NCI-H2227 (cell line): ENCODE measurements around the gene SLC2A3.
"Not testable (repeated sequence)": the region's sequence is repeated elsewhere in the genome, so short reads cannot be mapped to it uniquely, and the experiment has no call there.

Source experiments
- DNase-seq: peaks from one replicate; lab custom pipeline; 2025; ENCODE audit not compliant: unreplicated experiment; lab: John Stamatoyannopoulos, UW

SLC2A3 gene

GRCh38 chr12:7951671-7952070 lies 15.7 kb upstream of the SLC2A3 start:
- no peak for DNase-seq

- DNase-seq = not testable (repeated sequence)
These were observed 14.4 kb upstream of the SLC2A3 start for GRCh38 chr12:7950230-7950943.

- no peak for DNase-seq
These were observed 12.7 kb upstream of the SLC2A3 start for GRCh38 chr12:7948589-7949260.

GRCh38 chr12:7947011-7947410 lies 11.0 kb upstream of the SLC2A3 start:
- DNase-seq = no peak

GRCh38 chr12:7944760-7945159 lies 8.8 kb upstream of the SLC2A3 start:
- not testable (repeated sequence) for DNase-seq

GRCh38 chr12:7940906-7941305 lies 4.9 kb upstream of the SLC2A3 start:
- no peak for DNase-seq

DNA sequence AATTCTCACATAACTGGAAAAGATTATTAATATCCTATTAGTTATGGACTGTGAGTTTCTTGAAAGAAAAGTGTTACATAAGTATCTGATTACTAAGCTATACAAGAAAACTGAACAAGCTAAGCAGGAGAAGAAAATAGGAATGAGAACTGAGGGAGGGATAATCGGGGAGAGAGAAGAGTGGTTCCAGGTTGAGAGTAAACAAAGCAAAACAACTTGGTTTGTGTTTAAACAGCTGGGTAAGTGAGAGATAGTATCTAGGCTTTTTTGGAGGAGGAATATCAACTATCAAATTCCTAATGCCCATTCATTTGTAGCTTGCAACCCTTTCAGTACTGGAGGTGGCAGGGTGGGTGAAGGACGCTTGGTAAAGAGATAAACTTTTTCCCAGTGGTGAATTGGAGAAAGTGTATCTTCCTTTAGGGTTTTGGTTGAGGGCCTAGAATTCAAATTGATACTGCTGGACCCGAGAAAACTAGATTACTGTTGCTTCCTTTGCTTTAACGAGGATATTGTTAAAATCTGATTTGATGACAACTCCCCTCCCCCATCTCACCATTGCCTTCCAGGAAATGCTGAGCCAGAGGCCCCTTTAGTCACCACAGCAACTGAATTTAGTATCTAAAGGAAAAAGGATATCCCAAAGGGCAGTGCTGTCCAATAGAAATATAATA lies 2.0 kb upstream of the SLC2A3 start:
- no peak for DNase-seq

DNA sequence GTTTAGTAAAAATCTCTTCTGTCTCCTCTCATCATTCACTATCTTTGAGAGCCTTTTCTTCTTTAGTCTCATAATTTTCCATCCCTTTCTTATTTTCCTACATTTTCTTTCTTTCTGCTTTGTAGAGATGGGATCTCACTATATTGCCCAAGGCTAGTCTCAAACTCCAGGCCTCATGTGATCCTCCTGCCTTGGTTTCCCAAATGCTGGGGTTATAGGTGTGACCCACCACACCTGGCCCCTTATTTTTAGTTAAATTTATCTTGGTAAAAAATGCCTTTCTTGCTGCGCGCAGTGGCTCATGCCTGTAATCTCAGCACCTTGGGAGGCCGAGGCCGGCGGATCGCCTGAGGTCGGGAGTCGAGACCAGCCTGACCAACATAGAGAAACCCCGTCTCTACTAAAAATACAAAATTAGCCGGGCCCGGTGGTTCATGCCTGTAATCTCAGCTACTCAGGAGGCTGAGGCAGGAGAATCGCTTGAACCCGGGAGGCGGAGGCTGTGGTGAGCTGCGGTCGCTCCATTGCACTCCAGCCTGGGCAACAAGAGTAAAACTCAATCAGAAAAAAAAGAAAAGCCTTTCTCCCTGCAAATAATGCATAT lies 996 bp downstream of the SLC2A3 start:
- no peak for DNase-seq

DNA sequence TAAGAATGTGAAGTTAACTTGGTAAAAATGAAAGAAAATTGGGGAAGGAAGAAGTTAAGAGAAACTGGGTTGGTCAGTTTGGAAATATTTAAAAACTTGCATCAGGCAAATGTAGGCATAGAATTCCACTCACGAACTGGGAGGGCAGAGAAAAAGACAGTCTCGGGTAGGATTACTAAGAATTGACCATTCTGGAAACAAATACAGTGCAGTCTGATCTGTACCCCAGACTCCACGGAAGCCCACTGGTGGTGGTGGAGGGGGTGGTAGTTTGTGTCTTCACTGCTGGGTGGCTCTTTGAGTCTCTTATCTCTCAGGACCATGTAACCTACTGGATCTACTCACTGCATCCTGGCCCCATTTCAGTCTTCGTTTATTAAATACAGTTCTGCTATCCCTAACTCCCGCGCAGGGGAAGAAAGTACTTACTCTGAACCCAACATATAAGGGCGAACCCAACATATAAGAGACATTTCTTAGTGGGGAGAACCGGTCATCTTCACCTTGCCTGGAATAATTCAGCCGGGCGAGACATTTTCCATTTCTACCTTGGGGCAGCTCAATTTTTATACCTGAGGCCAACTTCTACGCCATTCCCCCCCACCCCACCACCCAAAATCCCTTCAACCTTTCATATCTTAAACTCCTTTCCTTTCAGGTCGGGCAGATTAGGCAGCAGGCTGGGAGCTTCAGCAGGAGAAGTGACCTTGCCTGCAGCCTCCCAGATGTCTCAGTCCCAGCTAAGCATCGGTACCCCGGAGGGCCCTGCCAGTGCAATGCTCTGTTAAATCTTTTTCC lies 1.7 kb downstream of the SLC2A3 start:
- DNase-seq = no peak

DNA sequence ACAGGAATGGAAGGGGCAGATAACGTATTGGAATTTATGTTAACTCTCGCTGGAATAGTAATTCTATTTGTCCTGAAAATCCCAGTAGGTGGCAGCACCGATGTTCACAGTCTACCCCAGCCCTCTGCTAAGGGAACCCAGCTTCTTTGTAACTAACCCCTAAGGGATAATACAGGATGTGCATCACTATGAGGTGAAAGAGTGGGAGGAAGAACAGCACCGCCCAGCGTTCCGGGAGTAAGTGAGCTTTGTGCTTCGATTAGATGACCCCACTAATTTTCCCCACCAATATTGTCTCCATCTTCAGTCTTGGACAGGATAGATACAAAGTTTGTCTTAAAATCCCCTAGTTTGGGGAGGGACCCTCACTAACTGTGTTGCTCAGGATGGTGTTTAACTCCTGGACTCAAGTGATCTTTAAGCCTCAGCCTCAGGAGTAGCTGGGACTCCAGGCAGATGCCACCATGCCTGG lies 2.7 kb downstream of the SLC2A3 start:
- peak; percentile 71 for DNase-seq

DNA sequence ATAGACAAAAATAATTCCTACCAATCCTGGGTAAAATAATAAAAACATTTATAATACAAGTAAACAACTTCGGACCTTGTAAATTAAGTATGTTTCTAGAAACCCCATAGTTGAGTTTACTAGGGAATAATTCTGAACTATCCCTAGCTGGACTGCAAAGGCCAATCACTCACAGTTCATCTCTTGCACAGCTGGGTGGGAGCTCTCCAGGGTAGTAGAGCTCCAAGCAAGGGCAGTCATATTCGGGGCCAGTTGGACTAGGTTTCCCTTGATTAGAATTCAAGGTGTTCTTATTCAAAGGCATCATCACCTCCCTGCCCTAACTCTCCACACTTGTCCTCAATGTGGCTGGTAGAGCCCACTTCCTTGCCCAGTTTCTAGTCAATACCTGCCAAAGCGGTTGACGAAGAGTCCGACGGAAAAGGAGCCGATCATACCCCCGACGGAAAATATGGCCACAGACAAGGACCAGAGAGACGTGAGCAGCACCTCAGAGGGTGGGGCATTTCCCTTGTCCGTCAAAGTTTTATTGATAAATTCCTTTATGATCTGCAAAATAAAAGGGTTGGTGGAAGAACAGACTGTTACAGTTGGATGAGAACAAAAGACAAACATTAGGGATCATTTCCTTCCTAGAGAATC lies 3.3 kb downstream of the SLC2A3 start:
- DNase-seq = not testable (repeated sequence)

DNA sequence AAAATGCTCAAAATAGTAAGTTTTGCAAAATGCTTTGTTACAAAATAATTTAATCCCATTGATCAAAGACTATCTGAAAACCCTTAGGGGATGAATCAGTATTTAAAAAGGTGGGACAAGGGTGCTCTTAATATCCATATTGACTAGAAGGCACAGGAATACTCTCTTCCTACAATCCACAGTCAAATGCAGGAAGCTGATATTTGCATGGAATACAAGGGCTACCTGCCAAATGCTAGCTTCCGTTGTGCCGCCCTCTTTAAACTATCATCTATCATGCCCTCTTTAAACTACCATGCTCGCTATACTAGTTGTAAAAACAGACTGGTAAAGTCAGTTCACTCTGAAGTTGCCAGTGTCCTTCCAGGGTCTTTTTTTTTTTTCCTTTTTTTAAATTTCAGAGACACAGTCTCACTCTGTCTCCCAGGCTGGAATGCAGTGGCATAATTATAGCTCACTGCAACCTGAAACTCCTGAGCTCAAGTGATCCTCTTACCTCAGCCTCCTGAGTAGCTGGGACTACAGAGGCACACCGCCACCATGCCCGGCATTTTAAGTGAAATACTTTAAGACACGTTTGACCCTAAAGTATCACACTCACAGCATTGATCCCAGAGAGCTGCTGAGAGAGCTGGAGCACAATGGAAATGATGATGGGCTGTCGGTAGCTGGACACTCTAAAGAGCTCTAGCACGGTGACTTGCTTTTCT lies 6.7 kb downstream of the SLC2A3 start:
- no peak for DNase-seq

DNA sequence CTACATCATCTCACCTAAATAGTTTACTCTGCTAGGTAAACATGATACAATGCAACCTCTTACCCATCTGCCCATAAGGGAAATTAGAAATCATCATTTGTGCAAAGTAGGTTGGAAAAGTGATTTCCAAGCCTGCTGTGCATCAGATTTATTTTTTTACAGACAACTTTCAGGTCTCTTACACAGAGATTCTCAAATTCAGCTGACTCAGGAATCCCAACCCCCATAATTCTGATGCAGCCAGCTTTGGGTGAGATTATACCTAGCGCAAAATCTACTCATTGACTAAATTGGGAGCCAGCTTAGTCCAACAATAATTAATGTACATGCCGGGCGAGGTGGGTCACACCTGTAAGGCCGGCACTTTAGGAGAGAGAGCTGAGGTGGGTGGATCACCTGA lies 8.5 kb downstream of the SLC2A3 start:
- DNase-seq = no peak

- not testable (repeated sequence) for DNase-seq
These were observed 9.8 kb downstream of the SLC2A3 start for GRCh38 chr12:7926068-7926666.

- no peak for DNase-seq
These were observed 12.4 kb downstream of the SLC2A3 start for GRCh38 chr12:7923241-7924236.

- DNase-seq = not testable (repeated sequence)
These were observed 14.8 kb downstream of the SLC2A3 start for GRCh38 chr12:7921181-7921580.

DNA sequence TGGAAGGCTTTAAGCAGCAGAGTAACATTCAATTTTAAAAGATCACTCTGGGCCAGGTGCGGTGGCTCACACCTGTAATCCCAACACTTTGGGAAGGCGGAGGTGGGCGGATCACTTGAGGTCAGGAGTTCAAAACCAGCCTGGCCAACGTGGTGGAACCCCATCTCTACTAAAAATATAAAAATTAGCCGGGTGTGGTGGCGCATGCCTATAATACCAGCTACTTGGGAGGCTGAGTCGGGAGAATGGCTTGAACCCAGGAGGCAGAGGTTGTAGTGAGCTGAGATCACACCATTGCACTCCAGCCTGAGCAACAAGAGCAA lies 17.8 kb downstream of the SLC2A3 start:
- DNase-seq = not testable (repeated sequence)
